GM18499 (cell line): Measurements from ENCODE around the gene EIF4G3.
"Not testable (repeated sequence)": the region's sequence is repeated elsewhere in the genome, so short reads cannot be mapped to it uniquely, and the experiment has no call there.

Experiments
- ATAC-seq: cut with Tn5 transposase; IDR thresholded peaks from one replicate; pipeline ENCODE4 v1.9.1; 2021; ENCODE audit warnings: moderate number of reproducible peaks; ENCODE audit not compliant: insufficient read depth, unreplicated experiment

The EIF4G3 gene

DNA sequence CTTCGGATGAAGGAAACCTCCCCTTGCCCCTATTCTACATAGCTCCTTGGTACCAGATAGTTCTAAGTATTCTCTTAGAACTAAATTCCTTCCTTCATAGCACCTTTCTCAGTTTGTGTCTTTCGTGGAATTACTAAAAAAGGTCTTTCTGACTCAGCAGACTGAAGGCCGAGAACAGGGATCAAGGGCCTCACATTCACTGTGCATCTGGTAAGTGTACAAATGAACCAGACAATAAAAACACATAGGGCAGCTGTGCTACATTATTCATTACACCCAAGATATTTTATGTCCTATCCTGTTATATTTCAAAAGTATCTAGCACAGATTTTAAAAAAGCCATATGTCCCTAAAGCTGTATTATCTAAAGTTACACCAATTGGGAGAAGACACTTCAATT, 326.7 kb downstream of the EIF4G3 start:
- ATAC-seq = no peak

DNA sequence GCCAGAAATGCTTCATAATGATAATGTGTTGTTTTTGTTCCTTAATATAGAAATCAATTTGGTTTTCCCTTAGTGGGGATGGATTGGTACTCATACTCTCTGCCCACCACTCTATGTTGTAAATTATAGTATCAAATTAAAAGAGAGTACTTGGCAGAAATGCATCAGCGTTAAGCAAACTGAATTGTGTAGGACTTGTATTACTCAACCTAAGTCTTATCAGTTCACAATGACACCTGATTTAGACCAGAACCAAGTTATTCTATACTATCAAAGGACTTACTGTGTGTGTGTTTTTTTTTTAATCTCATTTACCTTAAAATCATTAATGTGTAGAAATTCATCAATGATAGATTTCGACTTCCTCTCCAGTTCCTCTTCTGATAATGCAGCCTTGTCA, 327.6 kb downstream of the EIF4G3 start:
- ATAC-seq = no peak

DNA sequence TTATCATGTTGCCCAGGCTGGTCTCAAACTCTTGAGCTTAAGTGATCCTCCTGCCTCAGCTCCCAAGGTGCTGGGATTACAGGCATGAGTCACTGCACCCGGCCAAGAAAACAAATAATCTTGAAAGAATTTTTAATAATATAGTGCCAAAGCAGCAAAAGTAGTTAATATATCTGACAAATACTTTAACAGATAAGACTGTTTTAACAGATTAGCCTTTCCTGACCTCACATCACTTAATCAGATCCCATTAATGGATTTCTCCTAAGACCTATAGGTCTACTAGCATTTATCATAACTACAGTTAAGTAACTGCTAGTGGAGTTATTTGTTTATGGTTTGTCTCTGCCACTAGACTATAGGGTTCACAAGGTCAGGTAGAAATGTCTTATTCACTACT, 328.5 kb downstream of the EIF4G3 start:
- no peak for ATAC-seq

DNA sequence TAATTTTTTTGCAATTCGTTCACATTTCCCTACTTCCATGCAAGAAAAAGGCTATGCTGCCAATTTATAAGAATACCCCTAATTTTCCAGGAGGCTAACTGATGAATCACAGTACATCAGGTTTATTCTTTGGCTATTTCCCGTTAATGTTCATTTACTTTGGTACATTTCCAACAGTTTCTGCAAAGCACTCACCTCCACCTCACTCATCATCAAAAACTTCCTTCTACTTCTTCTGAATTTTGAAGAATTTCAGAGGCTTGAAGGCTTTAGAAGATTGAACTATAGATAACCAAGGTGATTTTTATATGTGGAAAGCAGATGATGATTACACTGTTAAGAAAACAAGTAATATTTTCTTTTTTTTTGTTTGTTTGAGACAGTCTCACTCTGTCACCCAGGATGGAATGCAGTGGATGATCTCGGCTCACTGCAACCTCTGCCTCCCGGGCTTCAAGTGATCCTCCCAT, 329.1 kb downstream of the EIF4G3 start:
- no peak for ATAC-seq

DNA sequence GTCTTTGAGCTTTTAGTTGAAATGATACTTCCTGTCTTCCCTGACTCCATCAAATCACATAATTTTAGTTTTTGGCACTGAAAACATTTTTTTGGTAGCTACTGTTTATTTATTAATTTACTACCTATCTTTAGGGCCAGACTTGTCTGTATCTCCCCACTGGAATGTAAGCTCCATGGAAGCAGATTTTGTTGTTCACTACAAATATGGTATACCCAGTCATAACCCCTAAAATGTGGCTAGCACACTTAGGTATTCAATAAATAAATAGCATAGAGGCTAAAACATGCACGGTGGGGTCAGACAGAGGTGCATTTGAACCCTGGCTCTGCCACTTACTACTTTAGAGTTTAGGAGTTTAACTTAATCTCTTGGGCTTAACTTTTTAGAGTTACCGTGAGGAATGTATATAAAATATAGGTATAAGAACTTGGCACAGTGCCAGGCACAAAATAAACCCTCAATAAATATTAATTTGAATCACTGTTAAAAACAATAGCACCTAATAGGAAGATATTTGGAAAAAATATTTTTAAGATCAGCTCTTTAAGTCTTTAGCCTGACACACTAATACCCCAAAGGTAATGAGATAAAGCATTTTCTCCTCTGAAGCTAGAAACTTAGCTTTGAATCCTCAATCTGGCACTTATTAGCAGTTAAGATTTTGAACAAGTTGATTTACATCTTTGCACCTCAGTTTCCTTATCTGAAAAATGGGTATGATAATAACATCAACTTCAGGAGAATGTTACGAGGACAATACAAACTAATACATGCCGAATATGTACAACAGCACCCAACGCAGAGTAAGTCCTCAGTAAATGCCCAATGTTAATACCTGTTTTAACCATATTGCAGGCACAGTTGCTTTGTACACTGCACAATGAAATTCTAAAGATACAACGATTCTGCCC, 330.0 kb downstream of the EIF4G3 start:
- no peak for ATAC-seq

DNA sequence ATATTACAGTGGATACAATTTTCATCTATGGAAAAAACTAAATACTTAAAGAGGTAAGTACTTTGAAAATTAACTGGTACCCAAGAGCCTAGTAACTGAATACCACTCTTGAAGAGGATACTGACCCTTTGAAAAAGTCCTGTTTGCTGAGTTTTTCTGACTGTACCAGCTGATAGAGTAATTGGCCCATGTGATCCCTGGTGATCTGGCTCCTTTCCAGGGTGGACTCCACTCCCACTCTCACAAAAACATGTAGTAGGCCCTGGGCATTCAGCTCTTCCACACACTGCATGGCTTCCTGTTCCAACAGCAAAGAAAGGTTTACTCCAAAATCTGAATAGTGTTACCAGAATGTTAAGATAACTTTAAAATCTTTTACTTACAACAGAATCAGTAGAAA, 336.0 kb downstream of the EIF4G3 start:
- ATAC-seq = no peak

DNA sequence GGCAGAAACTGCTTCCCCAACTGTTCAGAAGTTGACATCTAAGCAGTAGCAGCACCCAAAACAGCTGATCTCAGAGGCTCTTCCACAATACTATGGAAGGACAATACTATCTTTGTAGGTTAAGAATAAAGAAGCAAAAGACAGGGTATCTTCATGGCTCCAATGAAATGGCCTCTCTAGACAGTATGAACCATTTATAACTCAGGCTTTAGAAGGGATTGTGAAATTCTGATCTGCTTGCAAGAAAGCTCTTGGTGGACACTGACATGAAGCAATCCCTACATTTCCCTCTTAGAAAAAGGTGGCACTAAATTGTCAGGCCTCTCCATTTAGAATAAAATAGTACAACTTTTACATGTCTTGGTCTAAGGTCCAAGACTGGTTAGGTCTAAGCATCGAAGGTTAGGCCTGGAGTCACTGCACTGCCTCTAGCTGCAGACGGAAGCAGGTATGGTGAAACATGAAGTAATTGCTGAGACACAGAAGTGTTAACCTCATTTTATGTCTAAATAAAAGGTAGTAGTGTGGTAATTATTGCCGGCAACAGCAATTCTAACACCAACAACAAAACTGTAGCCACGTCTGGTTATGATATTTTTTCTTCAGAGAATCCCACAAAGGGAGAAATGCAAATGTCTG, 339.0 kb downstream of the EIF4G3 start:
- ATAC-seq = no peak

DNA sequence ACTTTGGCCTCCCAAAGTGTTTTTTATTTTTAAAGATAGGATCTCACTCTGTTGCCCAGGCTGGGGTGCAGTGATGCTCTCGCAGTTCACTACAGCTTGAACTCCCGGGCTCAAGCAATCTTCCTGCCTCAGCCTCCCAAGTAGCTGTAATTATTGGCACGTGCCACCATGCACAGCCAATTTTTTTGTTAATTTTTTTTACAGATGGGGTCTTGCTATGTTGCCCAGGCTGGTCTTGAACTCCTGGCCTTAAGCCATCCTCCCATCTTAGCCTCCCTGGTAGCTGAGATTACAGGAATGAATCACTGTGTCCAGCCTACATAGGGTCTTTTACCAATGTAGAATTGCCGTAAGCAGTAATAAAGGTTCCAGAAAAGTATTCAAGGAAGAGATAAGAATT, 340.5 kb downstream of the EIF4G3 start:
- ATAC-seq = no peak

DNA sequence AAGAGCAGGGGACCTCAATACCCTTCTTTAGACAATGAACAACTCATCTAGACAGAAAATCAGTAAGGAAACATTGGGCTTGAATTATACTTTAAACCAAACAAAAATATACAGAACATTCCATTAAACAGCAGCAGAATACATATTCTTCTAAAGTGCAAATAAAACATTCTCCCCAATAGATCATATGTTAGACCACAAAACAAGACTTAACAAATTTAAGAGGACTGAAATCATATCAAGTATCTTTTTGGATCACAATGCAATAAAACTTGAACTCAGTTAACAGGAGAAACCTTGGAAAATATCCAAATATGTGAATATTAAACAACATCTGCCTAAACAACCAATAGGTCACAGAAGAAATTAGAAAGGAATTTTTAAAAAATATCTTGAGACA, 341.9 kb downstream of the EIF4G3 start:
- ATAC-seq = no peak

DNA sequence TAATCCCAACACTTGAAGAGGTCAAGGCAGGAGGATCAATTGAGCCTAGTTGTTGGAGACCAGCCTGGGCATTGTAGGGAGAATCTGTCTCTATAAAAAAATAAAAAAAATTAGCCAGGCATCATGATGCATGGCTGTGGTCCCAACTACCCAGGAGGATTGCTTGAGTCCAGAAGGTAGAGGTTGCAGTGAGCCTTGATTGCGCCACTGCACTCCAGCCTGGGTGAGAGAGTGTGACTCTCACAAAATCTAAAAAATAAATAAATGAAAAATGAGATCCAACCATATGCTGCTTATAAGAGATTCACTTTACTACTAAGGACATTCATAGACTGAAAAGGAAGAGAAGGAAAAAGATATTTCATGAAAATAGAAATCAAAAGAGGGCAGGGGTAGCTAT, 342.5 kb downstream of the EIF4G3 start:
- no peak for ATAC-seq

DNA sequence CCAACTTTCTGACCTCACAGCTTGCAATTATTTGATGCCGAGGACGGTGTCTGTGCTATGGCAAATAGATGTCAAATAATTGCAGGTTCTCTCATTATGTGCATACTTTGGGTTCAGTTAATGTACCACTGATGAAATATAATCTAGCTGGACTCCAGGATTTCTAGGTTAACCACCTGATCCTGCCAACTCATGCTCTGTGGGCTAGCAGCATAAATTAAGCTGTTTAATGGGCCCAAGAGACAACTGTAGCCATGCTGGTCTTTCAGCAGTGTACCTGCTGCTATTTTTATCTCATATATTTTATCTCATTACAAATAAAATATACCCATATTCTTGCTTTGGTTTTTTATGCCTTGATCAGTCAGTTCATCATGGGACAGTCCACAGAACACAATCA, 346.3 kb downstream of the EIF4G3 start:
- ATAC-seq = no peak

DNA sequence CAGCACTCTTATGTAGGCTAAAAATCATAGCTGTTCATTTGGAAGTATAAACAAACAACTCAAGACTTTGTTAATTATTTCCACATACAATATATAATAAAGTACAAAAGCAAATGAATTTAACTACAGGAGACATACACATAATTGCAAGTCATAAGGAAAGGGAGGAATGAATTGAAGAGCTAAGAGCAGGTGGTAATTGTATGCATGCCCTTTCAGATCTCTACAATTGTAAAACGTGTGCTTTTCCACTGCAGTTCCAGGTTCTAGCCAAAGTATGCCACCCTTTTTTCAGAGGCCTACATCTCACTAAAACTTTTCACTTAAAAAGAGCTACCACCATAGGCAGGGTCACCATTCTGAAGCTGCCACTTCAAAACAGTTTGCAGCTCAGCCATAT, 346.8 kb downstream of the EIF4G3 start:
- no peak for ATAC-seq

DNA sequence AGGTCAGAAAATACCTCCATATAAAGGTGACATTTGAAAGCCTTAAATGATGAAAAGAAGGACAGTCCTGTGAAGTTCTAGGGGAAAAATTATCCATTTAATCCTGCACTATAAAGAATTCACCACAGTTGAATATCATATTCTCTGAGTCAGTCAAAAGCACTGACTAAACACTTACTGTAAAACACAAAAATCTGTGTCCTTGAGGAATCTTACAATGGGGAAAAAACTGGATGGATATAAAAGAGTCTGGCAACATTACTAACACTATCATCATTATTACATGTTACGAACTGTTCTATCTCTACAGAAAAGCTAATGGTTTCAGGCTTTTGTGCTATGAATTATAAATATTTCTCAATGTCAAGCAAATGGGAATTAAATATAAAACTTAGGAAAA, 347.2 kb downstream of the EIF4G3 start:
- ATAC-seq = no peak

DNA sequence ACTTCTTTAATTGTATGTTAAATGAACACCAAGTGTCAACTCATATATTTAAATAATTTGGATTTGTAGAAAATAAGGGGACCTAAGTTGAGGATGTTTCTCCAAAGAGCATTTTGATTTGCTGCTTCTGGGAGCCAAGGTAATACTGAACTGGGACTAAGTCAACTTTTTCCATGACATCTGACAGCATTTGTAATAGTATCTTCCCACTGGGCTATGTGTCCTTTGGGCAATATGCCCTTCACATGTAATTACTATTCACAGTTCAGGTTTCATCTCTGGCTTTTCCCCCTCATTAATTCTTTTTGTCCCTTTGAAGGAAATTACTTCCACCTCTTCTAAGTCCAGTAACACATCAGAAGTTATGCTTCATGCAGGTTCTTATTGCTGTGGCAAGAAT, 352.9 kb downstream of the EIF4G3 start:
- ATAC-seq = no peak

DNA sequence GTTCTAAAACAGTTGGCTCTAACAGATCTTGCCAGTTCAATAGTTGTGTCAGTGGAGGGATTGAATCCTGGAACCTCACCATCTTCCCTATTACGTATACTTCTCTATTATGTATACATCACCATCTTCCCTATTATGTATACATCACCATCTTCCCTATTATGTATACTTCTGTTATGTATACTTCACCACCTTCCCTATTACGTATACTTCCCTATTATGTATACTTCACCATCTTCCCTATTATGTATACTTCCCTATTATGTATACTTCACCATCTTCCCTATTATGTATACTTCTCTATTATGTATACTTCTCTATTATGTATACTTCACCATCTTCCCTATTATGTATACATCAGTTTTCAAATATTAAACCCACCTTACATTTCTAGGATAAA, 355.2 kb downstream of the EIF4G3 start:
- no peak for ATAC-seq

DNA sequence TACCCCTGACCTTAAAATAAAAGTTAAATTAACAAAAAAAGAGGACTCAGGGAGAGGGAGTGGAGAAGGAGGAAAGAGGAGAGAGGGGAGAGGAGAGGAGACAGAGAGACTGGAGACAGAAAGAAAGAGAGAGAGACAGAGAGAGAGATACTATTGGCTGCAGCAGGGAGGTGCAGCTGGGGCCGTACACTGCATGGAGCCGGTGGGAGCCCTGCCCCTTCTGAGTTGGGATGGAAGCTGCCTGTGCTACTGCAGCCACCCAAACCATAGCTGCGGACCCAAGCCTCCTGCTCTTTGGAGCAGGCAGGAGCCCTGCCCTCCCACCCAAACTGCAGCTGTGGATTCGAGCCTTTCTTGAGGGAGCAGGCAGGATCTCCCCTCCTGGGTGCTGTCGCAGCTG, 356.9 kb downstream of the EIF4G3 start:
- ATAC-seq = no peak

DNA sequence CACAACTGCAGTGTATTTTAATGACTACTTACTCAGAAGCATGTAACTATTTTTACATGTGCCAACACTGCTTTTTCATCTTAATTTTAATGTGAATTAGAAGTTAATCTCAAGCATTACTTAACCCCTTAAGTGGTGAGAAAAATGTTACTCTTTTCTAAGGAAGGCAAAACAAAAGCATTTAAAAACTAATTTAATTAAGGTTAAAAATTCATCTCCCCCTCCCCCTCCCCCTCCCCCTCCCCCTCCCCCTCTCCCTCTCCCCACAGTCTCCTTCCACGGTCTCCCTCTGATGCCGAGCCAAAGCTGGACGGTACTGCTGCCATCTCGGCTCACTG, 362.2 kb downstream of the EIF4G3 start:
- ATAC-seq = no peak

DNA sequence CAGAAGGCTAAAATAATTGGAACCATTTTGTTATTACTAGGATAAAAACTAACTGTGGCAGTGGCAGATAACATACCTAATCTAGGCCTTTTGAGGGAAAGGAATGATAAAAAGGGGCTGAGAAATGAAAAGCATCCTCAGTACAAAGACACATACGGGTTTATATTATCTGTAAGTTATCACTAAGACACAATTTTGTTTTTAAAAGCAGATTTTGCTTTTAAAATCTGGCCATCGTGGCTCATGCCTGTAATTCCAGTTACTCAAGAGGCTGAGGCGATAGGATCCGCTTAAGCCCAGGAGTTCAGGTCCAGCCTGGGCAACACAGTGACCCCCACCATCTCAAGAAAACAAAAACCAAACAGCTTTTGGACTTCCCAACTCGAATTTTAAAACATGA, 364.8 kb downstream of the EIF4G3 start:
- ATAC-seq = no peak

DNA sequence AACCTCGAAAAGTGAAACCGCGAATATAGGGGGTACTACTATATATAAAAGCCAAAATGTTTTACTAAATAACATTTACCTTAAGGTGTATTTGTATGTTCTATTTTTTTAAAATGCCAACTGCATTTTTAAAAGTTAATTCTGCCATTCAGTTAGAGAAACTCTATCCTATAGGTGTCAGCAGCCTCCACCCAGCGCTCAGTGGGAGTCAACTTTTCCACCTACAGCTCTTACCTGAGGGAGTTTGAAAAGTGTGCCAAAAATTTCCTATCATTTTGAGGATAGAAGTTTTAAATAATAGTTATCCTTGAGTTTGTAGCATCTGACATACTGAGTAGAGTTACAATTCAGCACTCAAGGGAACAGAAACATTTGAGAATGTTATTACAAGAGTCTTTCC, 383.5 kb downstream of the EIF4G3 start:
- no peak for ATAC-seq

DNA sequence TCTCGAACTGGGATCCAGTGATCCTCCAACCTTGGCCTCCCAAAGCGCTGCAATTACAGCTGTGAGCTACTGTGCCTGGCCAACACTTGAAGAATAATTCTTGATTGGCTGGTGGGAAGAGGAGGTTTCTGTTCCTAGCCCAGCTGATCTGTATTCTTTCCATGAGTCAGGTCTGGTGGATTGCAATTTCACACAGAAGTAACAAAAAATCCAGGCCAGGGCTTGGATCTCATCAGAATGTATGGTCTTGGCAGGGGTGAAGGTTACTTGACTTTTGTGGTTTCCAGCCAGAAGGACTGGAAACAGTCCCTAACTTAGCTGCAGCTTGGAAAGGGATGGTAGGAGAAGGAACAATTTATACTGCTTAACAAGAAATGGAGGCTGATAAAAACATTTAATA, 384.5 kb downstream of the EIF4G3 start:
- no peak for ATAC-seq

DNA sequence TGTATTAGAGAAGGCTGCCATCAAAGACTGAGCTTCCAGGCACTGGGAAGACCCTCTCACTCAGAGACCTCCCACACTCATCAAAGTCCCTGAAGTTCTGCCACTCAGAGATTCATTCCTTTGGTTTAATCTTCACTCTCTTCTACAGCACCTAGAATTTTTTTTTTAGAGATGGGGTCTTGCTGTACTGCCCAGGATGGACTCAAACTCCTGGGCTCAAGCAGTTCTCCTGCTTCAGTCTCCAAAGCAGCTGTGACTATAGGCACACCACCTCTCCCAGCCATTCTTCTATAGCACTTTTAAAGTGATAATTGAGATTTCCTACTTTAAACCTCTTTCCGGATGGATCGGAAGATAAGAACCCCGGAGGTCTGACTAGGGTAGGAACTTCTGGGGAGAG, 385.9 kb downstream of the EIF4G3 start:
- ATAC-seq = no peak

DNA sequence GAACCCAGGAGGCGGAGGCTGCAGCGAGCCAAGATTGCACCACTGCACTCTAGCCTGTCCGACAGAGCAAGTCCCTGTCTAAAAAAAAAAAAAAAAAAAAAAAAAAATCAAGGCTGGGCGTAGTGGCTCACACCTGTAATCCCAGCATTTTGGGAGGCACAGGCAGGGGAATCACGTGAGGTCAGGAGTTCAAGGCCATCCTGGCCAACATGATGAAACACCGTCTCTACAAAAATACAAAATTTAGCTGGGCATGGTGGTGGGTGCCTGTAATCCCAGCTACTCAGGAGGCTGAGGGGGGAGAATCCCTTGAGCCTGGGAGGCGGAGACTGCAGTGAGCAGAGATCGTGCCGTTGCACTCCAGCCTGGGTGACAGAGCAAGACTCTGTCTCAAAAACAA, 387.1 kb downstream of the EIF4G3 start:
- ATAC-seq = not testable (repeated sequence)
